ENCODE measurements around the gene PRMT7. TPM values are rescaled to one million over a fixed set of nuclear protein-coding genes. Genes with fewer than 3 reads are reported as not detected.
A peak's percentile ranks its signal among the peaks of the same experiment; 100 is the strongest.

PRMT7 gene
- total and polyA plus RNA-seq, 2 donors (not counting 1 experiment from before 2014, with no cell fraction given) = 76.9 to 80.4 TPM

DNA sequence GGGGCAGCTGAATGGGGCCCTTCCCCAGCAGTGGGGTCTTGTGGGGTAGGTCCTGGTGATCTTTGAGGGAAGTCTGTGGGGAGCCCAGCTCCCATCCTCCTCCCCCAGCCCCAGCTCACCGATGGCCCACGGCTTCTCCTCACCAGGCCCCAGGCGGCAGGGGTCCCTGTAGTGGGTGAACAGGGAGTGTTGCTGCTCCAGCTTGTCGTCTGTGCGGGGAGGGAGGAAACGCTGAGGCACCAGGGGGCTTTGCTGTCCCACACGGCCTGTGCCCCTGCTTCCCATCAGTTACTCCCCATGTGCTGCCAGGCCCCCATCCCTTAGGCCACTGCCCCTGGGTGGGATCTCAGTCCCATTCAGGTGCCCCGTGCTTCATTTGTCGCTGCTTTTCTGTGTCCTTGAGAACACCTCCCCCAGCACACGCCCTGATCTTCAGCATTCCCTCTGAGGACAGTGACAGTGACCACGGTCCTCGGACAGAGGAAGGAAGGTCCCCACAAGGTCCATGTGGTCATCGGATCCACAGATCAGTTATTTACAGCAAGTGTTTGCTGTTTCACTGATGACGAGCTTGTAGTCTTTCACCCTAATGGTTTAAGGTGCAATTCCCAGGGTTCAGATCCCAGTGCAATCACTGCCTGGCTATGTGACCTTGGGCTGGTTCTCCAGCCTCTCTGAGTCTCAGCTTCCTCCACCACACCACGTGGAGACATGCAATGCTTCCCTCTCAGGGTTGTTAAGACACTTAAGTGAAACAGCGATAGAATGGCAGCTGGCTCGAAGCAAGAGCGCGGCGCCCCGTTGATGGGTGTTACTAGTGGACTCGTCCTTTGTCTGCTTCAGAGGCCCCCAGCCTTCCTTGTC lies 53.1 kb downstream of the PRMT7 start:
- H4K20me1 ChIP-seq (ENCODE audit: control insufficient read depth, insufficient read depth, low read length, poor library complexity, severe bottlenecking) = no peaks in the 10 kb centered on the region
- peaks cover 0 to 6% of the 10 kb centered on the region in 2 experiments for H3K36me3 ChIP-seq (replicated peaks in 1 of 2; ENCODE audit: control extremely low read depth in 1 of 2, control insufficient read depth in 1 of 2, extremely low read depth in 1 of 2, insufficient read depth in 2 of 2, low read length in 1 of 2)
- Mint-ChIP-seq H3K9me3 (ENCODE audit: insufficient read depth) (no peaks in the 10 kb centered on the region), H3K27ac (no peak overlapping the region), H3K4me1 (peaks cover 35% of the 10 kb centered on the region), H3K4me3 (no peak overlapping the region), H3K27me3 (peaks cover 3% of the 10 kb centered on the region)
- H3K79me2 ChIP-seq (ENCODE audit: control insufficient read depth, insufficient read depth, low read length) = no peaks in the 10 kb centered on the region
- H3K9ac ChIP-seq (ENCODE audit: low read length) = no peak overlapping the region
- ChIA-PET POLR2A (no interaction called here), CTCF (interaction anchor here (0.7 to 1.4 kb wide), 3 partner anchors 20 to 145 kb away, joined by 3 to 4 read pairs (median 3); no protein-coding TSS in a partner anchor)
- no peak overlapping the region for H3K27ac ChIP-seq (ENCODE audit: low read length in 2 of 2)
- WGBS (ENCODE audit: insufficient coverage) = 89% methylated on average over 19 of the region's 22 CpGs
- DNase-seq = no peak
- ATAC-seq (ENCODE audit: low read depth) = no peak
- H3K27me3 ChIP-seq (replicated peaks in 1 of 4; ENCODE audit: control extremely low read depth in 1 of 4, control insufficient read depth in 3 of 4, insufficient read depth in 4 of 4, low read length in 3 of 4) = no peaks in the 10 kb centered on the region
- H2AFZ ChIP-seq (ENCODE audit: insufficient read depth, low read depth, low read length, poor library complexity, severe bottlenecking) = no peak overlapping the region
- H3K4me1 ChIP-seq (ENCODE audit: control insufficient read depth in 2 of 2, insufficient read depth in 2 of 2, low read length in 2 of 2) = peaks cover 23 to 30% of the 10 kb centered on the region in 2 donors
- intact Hi-C loops (cut with micrococcal nuclease) = no loop called here
- no peak overlapping the region for H3K4me2 ChIP-seq (replicated peaks; ENCODE audit: low read depth, low read length, poor library complexity, severe bottlenecking)
- no peak overlapping the region for H3K4me3 ChIP-seq (ENCODE audit: control extremely low read depth in 1 of 5, extremely low read depth in 1 of 5, insufficient read depth in 1 of 5, low read depth in 2 of 5, low read length in 4 of 5)
- no peaks in the 10 kb centered on the region for H3K9me3 ChIP-seq (ENCODE audit: control extremely low read depth in 1 of 3, control insufficient read depth in 2 of 3, insufficient read depth in 1 of 3, low read length in 2 of 3)
- TF ChIP-seq EZH2 (IDR thresholded peaks at IDR 0.05; ENCODE audit: borderline replicate concordance, insufficient read depth, low read depth, low read length, poor library complexity, severe bottlenecking) (no peak), CTCF (IDR thresholded peaks at IDR 0.05) (no peak)

- DNase-seq (no peak), ATAC-seq (ENCODE audit: low read depth) (no peak)
- H3K9ac ChIP-seq (ENCODE audit: low read length) = no peak overlapping the region
- no peak overlapping the region for H2AFZ ChIP-seq (ENCODE audit: insufficient read depth, low read depth, low read length, poor library complexity, severe bottlenecking)
- peak overlapping the region; percentile 27 for H3K4me2 ChIP-seq (replicated peaks; ENCODE audit: low read depth, low read length, poor library complexity, severe bottlenecking)
- H3K4me3 ChIP-seq (ENCODE audit: control extremely low read depth in 1 of 5, extremely low read depth in 1 of 5, insufficient read depth in 1 of 5, low read depth in 2 of 5, low read length in 4 of 5) = no peak overlapping the region
- intact Hi-C loops (cut with micrococcal nuclease) = no loop called here
- H3K27ac ChIP-seq (ENCODE audit: low read length in 2 of 2) = no peak overlapping the region
- ChIA-PET POLR2A (no interaction called here), CTCF (interaction anchor here (1.4 kb wide), 1 partner anchor 19 kb away, joined by 4 read pairs; no protein-coding TSS in a partner anchor)
- no peaks in the 10 kb centered on the region for H3K9me3 ChIP-seq (ENCODE audit: control extremely low read depth in 1 of 3, control insufficient read depth in 2 of 3, insufficient read depth in 1 of 3, low read length in 2 of 3)
- 82% methylated on average over 14 of the region's 14 CpGs for WGBS (ENCODE audit: insufficient coverage)
- no peaks in the 10 kb centered on the region for H3K36me3 ChIP-seq (replicated peaks in 1 of 2; ENCODE audit: control extremely low read depth in 1 of 2, control insufficient read depth in 1 of 2, extremely low read depth in 1 of 2, insufficient read depth in 2 of 2, low read length in 1 of 2)
- no peaks in the 10 kb centered on the region for H3K79me2 ChIP-seq (ENCODE audit: control insufficient read depth, insufficient read depth, low read length)
- Mint-ChIP-seq H3K27ac (no peak overlapping the region), H3K4me1 (peaks cover 42% of the 10 kb centered on the region), H3K27me3 (peaks cover 3% of the 10 kb centered on the region), H3K9me3 (ENCODE audit: insufficient read depth) (no peaks in the 10 kb centered on the region), H3K4me3 (no peak overlapping the region)
- H3K4me1 ChIP-seq (ENCODE audit: control insufficient read depth in 2 of 2, insufficient read depth in 2 of 2, low read length in 2 of 2) = peaks cover 28 to 37% of the 10 kb centered on the region in 2 donors
- TF ChIP-seq CTCF (IDR thresholded peaks at IDR 0.05) = no peak
- TF ChIP-seq EZH2 (IDR thresholded peaks at IDR 0.05; ENCODE audit: borderline replicate concordance, insufficient read depth, low read depth, low read length, poor library complexity, severe bottlenecking) = no peak
- H4K20me1 ChIP-seq (ENCODE audit: control insufficient read depth, insufficient read depth, low read length, poor library complexity, severe bottlenecking) = no peaks in the 10 kb centered on the region
- no peaks in the 10 kb centered on the region for H3K27me3 ChIP-seq (replicated peaks in 1 of 4; ENCODE audit: control extremely low read depth in 1 of 4, control insufficient read depth in 3 of 4, insufficient read depth in 4 of 4, low read length in 3 of 4)
These were observed 53.8 kb downstream of the PRMT7 start for GRCh38 chr16:68364561-68364998.
